CD4-positive, alpha-beta T cell treated with Interleukin-17A for 1 hour (primary cell): Measurements from ENCODE around the gene EXOC6B.

ENCODE experiments used
- DNase-seq: peaks from one replicate; pipeline ENCODE4 v3.0.0-alpha.2; 2020

Gene EXOC6B

GRCh38 chr2:72129681-72130340 is 696.0 kb downstream of the EXOC6B start:
- DNase-seq, result no peak

DNA sequence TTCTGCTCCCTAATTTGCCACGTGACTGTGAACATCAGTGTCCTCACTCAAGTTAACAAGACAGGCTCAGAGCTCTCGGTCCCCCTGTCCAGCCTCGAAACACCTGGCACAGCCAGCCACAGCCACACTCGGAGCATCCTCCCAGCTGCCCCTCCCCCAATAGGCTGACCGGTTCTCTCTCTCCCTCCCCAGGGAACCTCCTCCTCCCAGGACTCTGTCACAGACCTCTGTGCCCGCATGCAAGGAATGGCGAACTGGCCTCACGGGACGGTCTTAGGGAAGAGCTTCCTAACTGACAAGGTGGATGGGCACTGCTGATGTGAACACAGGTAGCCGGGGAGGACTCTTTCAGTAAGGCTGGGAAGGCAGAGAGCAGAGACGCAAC is 697.0 kb downstream of the EXOC6B start:
- DNase-seq, result no peak

- no peak for DNase-seq
Measured at GRCh38 chr2:72128059-72128842, 697.6 kb downstream of the EXOC6B start.

DNA sequence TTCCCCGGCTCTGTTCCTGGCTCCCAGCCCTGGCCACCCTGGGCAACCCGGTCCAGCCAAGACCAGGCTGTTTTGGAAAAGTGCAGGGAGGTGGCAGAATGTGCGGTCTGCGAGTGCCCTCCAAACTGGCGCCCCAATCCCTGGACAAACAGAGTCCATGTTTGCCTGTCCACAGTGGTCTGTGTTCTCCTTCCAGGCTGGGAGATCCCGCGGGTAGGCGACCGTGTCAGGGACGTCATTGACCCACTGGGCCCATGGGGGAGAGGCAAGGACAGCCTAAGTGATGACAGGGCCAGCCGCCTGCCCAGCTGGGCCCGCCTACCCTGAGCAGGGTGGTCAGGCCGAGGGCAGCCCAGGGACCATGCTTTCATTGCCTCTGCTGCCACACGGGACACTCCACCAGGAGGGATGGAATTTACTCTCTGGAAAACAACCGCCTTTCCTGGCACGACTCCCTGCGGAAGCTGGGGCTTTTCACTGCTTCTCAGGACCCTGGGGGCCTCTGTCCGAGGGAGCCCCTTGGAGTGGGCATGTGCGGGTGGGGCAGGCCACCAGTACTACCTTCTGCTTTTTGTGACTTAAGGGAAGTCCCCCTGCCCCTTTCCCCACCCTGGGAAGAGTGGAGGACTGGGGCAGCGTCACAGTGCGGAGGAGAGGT is 698.3 kb downstream of the EXOC6B start:
- no peak for DNase-seq

DNA sequence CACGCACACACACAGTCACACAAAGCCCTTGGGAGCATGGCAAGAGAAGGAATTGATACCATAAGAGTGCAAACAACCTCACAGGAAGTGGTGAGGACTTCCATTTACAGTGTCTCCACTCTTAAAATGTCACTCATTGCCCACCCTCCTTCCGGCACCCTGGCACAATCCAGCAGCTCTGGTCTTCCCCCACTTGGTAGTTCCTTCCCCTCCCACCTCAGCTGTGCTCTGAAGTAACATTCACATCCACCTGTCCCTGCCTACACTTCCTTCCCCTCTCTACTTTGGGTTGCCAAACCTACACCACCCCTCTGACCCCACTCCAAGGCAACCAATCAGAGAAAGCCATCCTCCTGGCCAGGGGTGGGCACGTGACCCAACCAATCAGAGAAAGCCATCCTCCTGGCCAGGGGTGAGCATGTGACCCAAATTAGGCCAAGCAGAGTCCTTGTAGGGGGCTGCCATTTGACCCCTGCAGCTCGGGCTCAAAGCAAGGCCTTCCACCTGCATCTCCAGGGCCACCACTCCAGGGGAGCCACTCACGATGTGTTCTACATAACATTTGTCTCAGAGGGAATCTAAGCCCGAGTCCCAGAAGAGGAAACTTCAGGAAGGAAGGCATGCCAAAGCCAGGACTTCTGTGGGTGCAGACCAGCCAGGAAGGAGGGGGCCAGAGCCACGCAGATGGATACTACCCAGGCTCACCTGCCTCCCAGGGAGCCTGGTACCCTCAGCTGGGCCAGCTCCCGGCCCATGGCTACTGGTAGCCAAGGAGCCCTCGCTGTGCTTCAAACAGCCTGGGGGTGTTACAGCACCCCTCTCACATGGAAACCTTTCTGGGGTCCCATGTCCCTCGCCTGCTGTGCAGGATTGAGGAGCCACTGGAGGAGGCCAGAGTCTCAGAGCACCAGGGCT is 699.4 kb downstream of the EXOC6B start:
- DNase-seq, result no peak
